ENCODE data around the gene LRFN3. TPM values are rescaled to one million over a fixed set of nuclear protein-coding genes. Genes with fewer than 3 reads are reported as not detected.

LRFN3 gene
- total RNA-seq, 4 donors from 2014 or later: 8.3 to 34.4 (median 22.1) TPM

DNA sequence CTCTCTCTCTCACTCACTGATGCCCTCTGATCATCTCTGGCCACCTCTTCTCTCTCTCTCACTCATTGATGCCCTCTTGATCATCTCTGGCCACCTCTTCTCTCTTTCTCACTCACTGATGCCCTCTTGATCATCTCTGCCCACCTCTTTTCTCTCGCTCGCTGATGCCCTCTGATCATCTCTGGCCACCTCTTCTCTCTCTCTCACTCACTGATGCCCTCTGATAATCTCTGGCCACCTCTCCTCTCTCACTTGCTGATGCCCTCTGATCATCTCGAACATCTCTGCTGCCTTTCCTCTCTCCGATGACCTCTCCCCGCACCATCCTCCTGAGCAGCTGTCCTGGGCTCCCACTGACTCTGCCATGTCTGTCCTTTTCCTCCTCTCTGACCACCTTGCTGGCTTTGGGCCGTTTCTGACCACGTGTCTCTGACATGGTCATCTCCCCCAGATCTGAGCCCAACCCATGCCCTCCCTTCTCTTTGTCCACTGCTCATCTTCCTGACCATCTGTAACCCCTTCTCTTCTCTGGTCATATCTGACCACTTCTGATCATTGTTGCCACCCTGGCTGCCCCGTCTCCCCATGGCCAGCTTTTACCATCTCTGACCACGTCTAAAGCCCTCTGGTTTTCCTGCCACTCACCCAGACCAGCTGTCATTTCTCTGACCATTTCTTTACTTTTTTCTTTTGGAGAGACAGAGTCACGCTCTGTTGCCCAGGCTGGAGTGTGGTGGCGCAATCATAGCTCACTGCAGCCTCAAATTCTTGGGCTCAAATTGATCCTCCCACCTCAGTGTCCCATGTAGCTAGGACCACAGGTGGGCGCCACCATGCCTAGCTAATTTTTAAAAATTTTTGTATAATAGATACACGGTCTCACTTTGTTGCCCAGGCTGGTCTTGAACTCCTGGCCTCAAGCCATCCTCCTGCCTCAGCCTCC is 2.4 kb downstream of the LRFN3 start:
- TF ChIP-seq, protein P1, sequence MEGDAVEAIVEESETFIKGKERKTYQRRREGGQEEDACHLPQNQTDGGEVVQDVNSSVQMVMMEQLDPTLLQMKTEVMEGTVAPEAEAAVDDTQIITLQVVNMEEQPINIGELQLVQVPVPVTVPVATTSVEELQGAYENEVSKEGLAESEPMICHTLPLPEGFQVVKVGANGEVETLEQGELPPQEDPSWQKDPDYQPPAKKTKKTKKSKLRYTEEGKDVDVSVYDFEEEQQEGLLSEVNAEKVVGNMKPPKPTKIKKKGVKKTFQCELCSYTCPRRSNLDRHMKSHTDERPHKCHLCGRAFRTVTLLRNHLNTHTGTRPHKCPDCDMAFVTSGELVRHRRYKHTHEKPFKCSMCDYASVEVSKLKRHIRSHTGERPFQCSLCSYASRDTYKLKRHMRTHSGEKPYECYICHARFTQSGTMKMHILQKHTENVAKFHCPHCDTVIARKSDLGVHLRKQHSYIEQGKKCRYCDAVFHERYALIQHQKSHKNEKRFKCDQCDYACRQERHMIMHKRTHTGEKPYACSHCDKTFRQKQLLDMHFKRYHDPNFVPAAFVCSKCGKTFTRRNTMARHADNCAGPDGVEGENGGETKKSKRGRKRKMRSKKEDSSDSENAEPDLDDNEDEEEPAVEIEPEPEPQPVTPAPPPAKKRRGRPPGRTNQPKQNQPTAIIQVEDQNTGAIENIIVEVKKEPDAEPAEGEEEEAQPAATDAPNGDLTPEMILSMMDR (IDR thresholded peaks at IDR 0.05): no peak
- TF ChIP-seq POLR2A (IDR thresholded peaks at IDR 0.05): no peak
- Histone ChIP-seq H3K9me3 (no peaks in the 10 kb centered on the region), H3K27me3 (no peaks in the 10 kb centered on the region), H3K4me1 (peaks cover 0 to 32% (median 9%) of the 10 kb centered on the region in 4 donors), H3K4me3 (no peak overlapping the region), H3K36me3 (peaks cover 0 to 23% (median 0%) of the 10 kb centered on the region in 3 donors), H3K27ac (no peak overlapping the region)
- DNase-seq: no peak

DNA sequence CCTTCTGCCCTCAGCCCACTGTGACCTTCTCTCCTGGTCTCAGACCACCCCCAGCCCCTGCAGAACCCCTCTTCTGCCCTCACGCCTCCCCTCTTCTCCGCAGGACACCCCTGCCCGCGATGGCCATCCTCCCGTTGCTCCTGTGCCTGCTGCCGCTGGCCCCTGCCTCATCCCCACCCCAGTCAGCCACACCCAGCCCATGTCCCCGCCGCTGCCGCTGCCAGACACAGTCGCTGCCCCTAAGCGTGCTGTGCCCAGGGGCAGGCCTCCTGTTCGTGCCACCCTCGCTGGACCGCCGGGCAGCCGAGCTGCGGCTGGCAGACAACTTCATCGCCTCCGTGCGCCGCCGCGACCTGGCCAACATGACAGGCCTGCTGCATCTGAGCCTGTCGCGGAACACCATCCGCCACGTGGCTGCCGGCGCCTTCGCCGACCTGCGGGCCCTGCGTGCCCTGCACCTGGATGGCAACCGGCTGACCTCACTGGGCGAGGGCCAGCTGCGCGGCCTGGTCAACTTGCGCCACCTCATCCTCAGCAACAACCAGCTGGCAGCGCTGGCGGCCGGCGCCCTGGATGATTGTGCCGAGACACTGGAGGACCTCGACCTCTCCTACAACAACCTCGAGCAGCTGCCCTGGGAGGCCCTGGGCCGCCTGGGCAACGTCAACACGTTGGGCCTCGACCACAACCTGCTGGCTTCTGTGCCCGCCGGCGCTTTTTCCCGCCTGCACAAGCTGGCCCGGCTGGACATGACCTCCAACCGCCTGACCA is 3.3 kb downstream of the LRFN3 start:
- H3K27me3 ChIP-seq: no peaks in the 10 kb centered on the region
- no peak for TF ChIP-seq POLR2A (IDR thresholded peaks at IDR 0.05)
- TF ChIP-seq, protein P1 (IDR thresholded peaks at IDR 0.05): no peak
- H3K4me1 ChIP-seq: peaks cover 0 to 32% (median 9%) of the 10 kb centered on the region in 4 donors
- peaks cover 0 to 26% (median 0%) of the 10 kb centered on the region in 3 donors for H3K36me3 ChIP-seq
- H3K9me3 ChIP-seq: no peaks in the 10 kb centered on the region
- H3K27ac ChIP-seq: no peak overlapping the region
- H3K4me3 ChIP-seq: no peak overlapping the region
- no peak for DNase-seq

DNA sequence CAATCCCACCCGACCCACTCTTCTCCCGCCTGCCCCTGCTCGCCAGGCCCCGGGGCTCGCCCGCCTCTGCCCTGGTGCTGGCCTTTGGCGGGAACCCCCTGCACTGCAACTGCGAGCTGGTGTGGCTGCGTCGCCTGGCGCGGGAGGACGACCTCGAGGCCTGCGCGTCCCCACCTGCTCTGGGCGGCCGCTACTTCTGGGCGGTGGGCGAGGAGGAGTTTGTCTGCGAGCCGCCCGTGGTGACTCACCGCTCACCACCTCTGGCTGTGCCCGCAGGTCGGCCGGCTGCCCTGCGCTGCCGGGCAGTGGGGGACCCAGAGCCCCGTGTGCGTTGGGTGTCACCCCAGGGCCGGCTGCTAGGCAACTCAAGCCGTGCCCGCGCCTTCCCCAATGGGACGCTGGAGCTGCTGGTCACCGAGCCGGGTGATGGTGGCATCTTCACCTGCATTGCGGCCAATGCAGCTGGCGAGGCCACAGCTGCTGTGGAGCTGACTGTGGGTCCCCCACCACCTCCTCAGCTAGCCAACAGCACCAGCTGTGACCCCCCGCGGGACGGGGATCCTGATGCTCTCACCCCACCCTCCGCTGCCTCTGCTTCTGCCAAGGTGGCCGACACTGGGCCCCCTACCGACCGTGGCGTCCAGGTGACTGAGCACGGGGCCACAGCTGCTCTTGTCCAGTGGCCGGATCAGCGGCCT is 4.1 kb downstream of the LRFN3 start:
- TF ChIP-seq, protein P1 (IDR thresholded peaks at IDR 0.05): no peak
- TF ChIP-seq POLR2A (IDR thresholded peaks at IDR 0.05): no peak
- Histone ChIP-seq H3K36me3 (peaks cover 0 to 31% (median 0%) of the 10 kb centered on the region in 3 donors), H3K9me3 (no peaks in the 10 kb centered on the region)

DNA sequence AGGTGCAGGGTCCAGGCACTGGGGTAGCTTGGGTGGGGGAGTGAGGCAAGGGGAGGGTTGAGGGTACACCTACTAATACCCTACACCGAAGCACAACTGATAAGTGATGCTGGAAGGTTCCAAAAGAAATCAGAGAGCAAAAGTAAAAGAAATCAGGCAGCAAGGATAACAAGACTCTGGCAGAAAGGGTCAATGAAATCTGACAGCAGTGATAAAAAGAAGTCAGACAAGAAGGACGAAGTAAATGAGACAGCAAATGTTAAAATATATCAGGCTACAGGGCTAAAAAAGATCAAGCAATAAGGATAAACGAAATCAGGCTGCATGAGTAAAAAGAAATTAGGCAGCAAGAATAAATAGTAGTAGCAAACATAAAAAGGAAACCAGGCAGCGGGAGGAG is 4.7 kb downstream of the LRFN3 start:
- TF ChIP-seq POLR2A (IDR thresholded peaks at IDR 0.05): no peak
- TF ChIP-seq, protein P1 (IDR thresholded peaks at IDR 0.05): no peak
- Histone ChIP-seq H3K27me3 (no peaks in the 10 kb centered on the region), H3K4me3 (no peak overlapping the region), H3K36me3 (peaks cover 0 to 31% (median 0%) of the 10 kb centered on the region in 3 donors), H3K9me3 (no peaks in the 10 kb centered on the region), H3K27ac (no peak overlapping the region), H3K4me1 (peaks cover 0 to 23% (median 4%) of the 10 kb centered on the region in 4 donors)
- DNase-seq: no peak

More for the DNA sequence above, 4.1 kb downstream of the LRFN3 start:
- peaks cover 0 to 30% (median 9%) of the 10 kb centered on the region in 4 donors for H3K4me1 ChIP-seq
- DNase-seq: no peak
- H3K27me3 ChIP-seq: no peaks in the 10 kb centered on the region
- H3K4me3 ChIP-seq: no peak overlapping the region
- H3K27ac ChIP-seq: no peak overlapping the region

DNA sequence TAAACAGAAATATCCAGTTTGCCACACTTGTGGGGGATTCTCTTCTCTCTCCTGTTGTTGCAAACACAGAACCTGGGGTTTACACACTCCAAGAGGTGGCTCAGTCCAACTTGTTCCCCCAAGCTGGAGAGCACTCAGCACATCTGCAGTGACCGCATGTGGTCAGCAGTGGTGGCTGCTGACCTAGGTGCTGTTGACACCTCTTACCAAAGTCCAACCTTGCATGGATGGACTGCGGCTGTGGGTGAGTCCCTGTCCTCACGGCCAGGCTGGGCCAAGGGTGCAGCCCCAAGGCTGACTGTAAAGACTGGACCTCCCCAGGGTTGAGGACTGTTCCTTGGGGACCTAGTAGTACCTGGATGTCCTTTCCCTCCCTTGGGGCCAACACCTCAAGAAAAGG is 6.1 kb downstream of the LRFN3 start:
- Histone ChIP-seq H3K27ac (no peak overlapping the region), H3K4me3 (no peak overlapping the region), H3K4me1 (peaks cover 0 to 15% (median 0%) of the 10 kb centered on the region in 4 donors), H3K9me3 (no peaks in the 10 kb centered on the region), H3K36me3 (peaks cover 0 to 31% (median 0%) of the 10 kb centered on the region in 3 donors), H3K27me3 (no peaks in the 10 kb centered on the region)
- TF ChIP-seq, protein P1 (IDR thresholded peaks at IDR 0.05): no peak
- no peak for TF ChIP-seq POLR2A (IDR thresholded peaks at IDR 0.05)
- DNase-seq: no peak

Data from Peyer's patch (tissue), 4 donors.